Measurements from ENCODE around the gene MAGI2.
"Not testable (repeated sequence)": the region's sequence is repeated elsewhere in the genome, so short reads cannot be mapped to it uniquely, and the experiment has no call there.

The MAGI2 gene

GRCh38 chr7:78002715-78003114, 1450.8 kb downstream of the MAGI2 start:
- no peak for DNase-seq

GRCh38 chr7:78002021-78002420, 1451.4 kb downstream of the MAGI2 start:
- DNase-seq, result no peak

- not testable (repeated sequence) for DNase-seq
Observed at GRCh38 chr7:77999168-77999567, 1454.3 kb downstream of the MAGI2 start.

GRCh38 chr7:77995717-77996116, 1457.8 kb downstream of the MAGI2 start:
- no peak for DNase-seq

GRCh38 chr7:77993838-77994237, 1459.6 kb downstream of the MAGI2 start:
- no peak for DNase-seq

- DNase-seq, result no peak
Observed at GRCh38 chr7:77991656-77992055, 1461.8 kb downstream of the MAGI2 start.

GRCh38 chr7:77989981-77990566, 1463.4 kb downstream of the MAGI2 start:
- DNase-seq, result no peak

GRCh38 chr7:77985974-77986339, 1467.5 kb downstream of the MAGI2 start:
- no peak for DNase-seq

GRCh38 chr7:77985232-77985973, 1468.1 kb downstream of the MAGI2 start:
- no peak for DNase-seq

GRCh38 chr7:77983973-77984372, 1469.5 kb downstream of the MAGI2 start:
- no peak for DNase-seq

GRCh38 chr7:77982926-77983550, 1470.4 kb downstream of the MAGI2 start:
- no peak for DNase-seq

- no peak for DNase-seq
Observed at GRCh38 chr7:77980087-77980713, 1473.3 kb downstream of the MAGI2 start.

GRCh38 chr7:77979219-77979618, 1474.2 kb downstream of the MAGI2 start:
- DNase-seq, result no peak

GRCh38 chr7:77975672-77976480, 1477.6 kb downstream of the MAGI2 start:
- DNase-seq, result no peak

GRCh38 chr7:77971726-77972125, 1481.7 kb downstream of the MAGI2 start:
- no peak for DNase-seq

- DNase-seq, result no peak
Observed at GRCh38 chr7:77967429-77967828, 1486.0 kb downstream of the MAGI2 start.
